ENCODE measurements around the gene TRIM47. TPM values are rescaled to one million over a fixed set of nuclear protein-coding genes. Genes with fewer than 3 reads are reported as not detected.
"Not testable (repeated sequence)": the region's sequence is repeated elsewhere in the genome, so short reads cannot be mapped to it uniquely, and the experiment has no call there.

The TRIM47 gene
- total RNA-seq, 2 experiments from 2014 or later = 16.4 to 18.3 TPM

- H3K36me3 Mint-ChIP-seq, H3K4me3 Mint-ChIP-seq, H3K27ac Mint-ChIP-seq, DNase-seq, H3K27me3 Mint-ChIP-seq, H3K9me3 Mint-ChIP-seq, H3K4me1 Mint-ChIP-seq: not testable (repeated sequence)
Observed at GRCh38 chr17:75870228-75870627, 8.2 kb downstream of the TRIM47 start.

- no peaks in the 10 kb centered on the region for H3K36me3 Mint-ChIP-seq
Observed at GRCh38 chr17:75869282-75870141, 8.9 kb downstream of the TRIM47 start.

GRCh38 chr17:75868730-75869281 lies 9.6 kb downstream of the TRIM47 start:
- H3K27ac Mint-ChIP-seq, H3K4me3 Mint-ChIP-seq, H3K36me3 Mint-ChIP-seq, H3K27me3 Mint-ChIP-seq, DNase-seq, H3K9me3 Mint-ChIP-seq: not testable (repeated sequence)
- H3K4me1 Mint-ChIP-seq = peaks cover 21% of the 10 kb centered on the region

More at GRCh38 chr17:75869282-75870141, 8.9 kb downstream of the TRIM47 start:
- Mint-ChIP-seq H3K4me3 (no peak overlapping the region), H3K27ac (no peak overlapping the region), H3K27me3 (no peaks in the 10 kb centered on the region), H3K4me1 (peaks cover 16% of the 10 kb centered on the region), H3K9me3 (no peaks in the 10 kb centered on the region)
- DNase-seq = no peak

- H3K36me3 Mint-ChIP-seq, DNase-seq, H3K4me3 Mint-ChIP-seq, H3K9me3 Mint-ChIP-seq, H3K27me3 Mint-ChIP-seq, H3K27ac Mint-ChIP-seq: not testable (repeated sequence)
- H3K4me1 Mint-ChIP-seq = peaks cover 14% of the 10 kb centered on the region
Observed at GRCh38 chr17:75865404-75866188, 12.8 kb downstream of the TRIM47 start.

GRCh38 chr17:75864887-75865286 lies 13.5 kb downstream of the TRIM47 start:
- not testable (repeated sequence) for H3K27me3 Mint-ChIP-seq, DNase-seq, H3K9me3 Mint-ChIP-seq, H3K36me3 Mint-ChIP-seq
- H3K4me3 Mint-ChIP-seq = peak overlapping the region; percentile 25
- peaks cover 14% of the 10 kb centered on the region for H3K4me1 Mint-ChIP-seq
- H3K27ac Mint-ChIP-seq = peak overlapping the region; percentile 56

GRCh38 chr17:75864448-75864871 lies 13.9 kb downstream of the TRIM47 start:
- H3K4me3 Mint-ChIP-seq = no peak overlapping the region

GRCh38 chr17:75861927-75862317 lies 16.5 kb downstream of the TRIM47 start:
- Mint-ChIP-seq H3K4me1 (peaks cover 27% of the 10 kb centered on the region), H3K27ac (no peak overlapping the region), H3K36me3 (no peaks in the 10 kb centered on the region), H3K4me3 (no peak overlapping the region), H3K9me3 (no peaks in the 10 kb centered on the region), H3K27me3 (no peaks in the 10 kb centered on the region)
- DNase-seq = no peak

More at GRCh38 chr17:75864448-75864871, 13.9 kb downstream of the TRIM47 start:
- Mint-ChIP-seq H3K4me1 (peaks cover 15% of the 10 kb centered on the region), H3K27me3 (no peaks in the 10 kb centered on the region), H3K9me3 (no peaks in the 10 kb centered on the region), H3K36me3 (no peaks in the 10 kb centered on the region), H3K27ac (peak overlapping the region; percentile 56)
- peak; percentile 55 for DNase-seq

GRCh38 chr17:75859358-75859757 lies 19.0 kb downstream of the TRIM47 start:
- H3K27ac Mint-ChIP-seq, H3K36me3 Mint-ChIP-seq, H3K4me3 Mint-ChIP-seq, DNase-seq, H3K27me3 Mint-ChIP-seq, H3K9me3 Mint-ChIP-seq: not testable (repeated sequence)
- H3K4me1 Mint-ChIP-seq = peaks cover 25% of the 10 kb centered on the region

GRCh38 chr17:75856062-75856756 lies 22.2 kb downstream of the TRIM47 start:
- H3K9me3 Mint-ChIP-seq = no peaks in the 10 kb centered on the region
- no peak overlapping the region for H3K4me3 Mint-ChIP-seq
- peaks cover 26% of the 10 kb centered on the region for H3K4me1 Mint-ChIP-seq
- H3K27me3 Mint-ChIP-seq = no peaks in the 10 kb centered on the region
- H3K27ac Mint-ChIP-seq = no peak overlapping the region
- no peak for DNase-seq
- H3K36me3 Mint-ChIP-seq = no peaks in the 10 kb centered on the region

- no peak within 1 kb of the TSS for H3K27ac Mint-ChIP-seq
Observed at GRCh38 chr17:75855310-75856061, 22.9 kb downstream of the TRIM47 start, which contains the start of gene WBP2. Gene WBP2 (minus strand): TSS chr17:75855335. CDS start chr17:75855297, 38 bp downstream.

GRCh38 chr17:75854881-75855309 lies 23.5 kb downstream of the TRIM47 start:
- Mint-ChIP-seq H3K4me1 (peaks cover 26% of the 10 kb centered on the region), H3K36me3 (peaks cover under 1% of the 10 kb centered on the region), H3K9me3 (no peaks in the 10 kb centered on the region), H3K4me3 (no peak overlapping the region), H3K27me3 (no peaks in the 10 kb centered on the region), H3K27ac (no peak overlapping the region)
- no peak for DNase-seq

More at GRCh38 chr17:75855310-75856061, 22.9 kb downstream of the TRIM47 start, which contains the start of gene WBP2:
- Mint-ChIP-seq H3K4me1 (peaks cover 26% of the 10 kb centered on the region), H3K36me3 (no peaks in the 10 kb centered on the region), H3K27me3 (no peaks in the 10 kb centered on the region), H3K4me3 (no peak within 1 kb of the TSS), H3K9me3 (no peaks in the 10 kb centered on the region)
- peak; percentile 97 for DNase-seq

- peaks cover 3% of the 10 kb centered on the region for H3K36me3 Mint-ChIP-seq
- H3K4me3 Mint-ChIP-seq = no peak overlapping the region
- H3K27me3 Mint-ChIP-seq = no peaks in the 10 kb centered on the region
- DNase-seq = no peak
- H3K9me3 Mint-ChIP-seq = no peaks in the 10 kb centered on the region
- no peak overlapping the region for H3K27ac Mint-ChIP-seq
- H3K4me1 Mint-ChIP-seq = peaks cover 23% of the 10 kb centered on the region
Observed at GRCh38 chr17:75854101-75854748, 24.2 kb downstream of the TRIM47 start.

- Mint-ChIP-seq H3K4me3 (peak overlapping the region; percentile 25), H3K4me1 (peaks cover 18% of the 10 kb centered on the region), H3K27ac (peak overlapping the region; percentile 62), H3K36me3 (peaks cover 3% of the 10 kb centered on the region), H3K9me3 (no peaks in the 10 kb centered on the region), H3K27me3 (no peaks in the 10 kb centered on the region)
- no peak for DNase-seq
Observed at GRCh38 chr17:75853433-75853832, 24.9 kb downstream of the TRIM47 start.

GRCh38 chr17:75851693-75851991 lies 26.7 kb downstream of the TRIM47 start:
- H3K4me1 Mint-ChIP-seq = peaks cover 16% of the 10 kb centered on the region
- not testable (repeated sequence) for H3K27ac Mint-ChIP-seq, H3K9me3 Mint-ChIP-seq, H3K36me3 Mint-ChIP-seq, H3K27me3 Mint-ChIP-seq, H3K4me3 Mint-ChIP-seq, DNase-seq

All from activated naive CD8-positive, alpha-beta T cell treated with anti-CD3 and anti-CD28 coated beads for 36 hours (primary cell).